Heart left ventricle (tissue), 16 donors: ENCODE data around the gene MAP1LC3B2. TPM values are rescaled to one million over a fixed set of nuclear protein-coding genes. Genes with fewer than 3 reads are reported as not detected.

Experiments used
- ATAC-seq, 4 donors: fragments of 200-7000 bp; cut with Tn5 transposase; one replicate each; pipeline ENCODE4 v1.9.1; 2020 to 2022; ENCODE audit warnings: moderate library complexity in 4 of 4, mild to moderate bottlenecking in 3 of 4, moderate number of reproducible peaks in 1 of 4
- DNase-seq, 5 donors: peaks; one replicate each; pipeline ENCODE4 v3.0.0-alpha.2; 2020
- H3K27ac ChIP-seq, 12 donors: fragments of 200-600 bp; sonication (generic) in 4 of 12; one replicate each; pipeline versions ENCODE4 v1.5.0 to v1.8.0; 2016 to 2022; ENCODE audit warnings: mild to moderate bottlenecking in 2 of 12
- H3K27me3 ChIP-seq, 9 donors: fragments of 200-600 bp; sonication (generic) in 2 of 9; one replicate each; pipeline versions ENCODE4 v1.5.1 to v1.8.0; 2016 to 2022; ENCODE audit warnings: mild to moderate bottlenecking in 3 of 9
- H3K36me3 ChIP-seq, 9 donors: fragments of 200-600 bp; sonication (generic) in 2 of 9; one replicate each; pipeline versions ENCODE4 v1.5.0 to v1.8.0; 2018 to 2022; ENCODE audit warnings: mild to moderate bottlenecking in 2 of 9
- H3K4me1 ChIP-seq, 12 donors: fragments of 200-600 bp; sonication (generic) in 4 of 12; one replicate each; pipeline versions ENCODE4 v1.5.0 to v1.8.0; 2016 to 2022; ENCODE audit warnings: mild to moderate bottlenecking in 3 of 12
- H3K4me3 ChIP-seq, 12 donors: fragments of 200-600 bp; sonication (generic) in 4 of 12; one replicate each; pipeline versions ENCODE4 v1.5.0 to v1.8.0; 2017 to 2022; ENCODE audit warnings: mild to moderate bottlenecking in 9 of 12, moderate library complexity in 4 of 12
- H3K9me3 ChIP-seq, 12 donors: fragments of 200-600 bp; sonication (generic) in 4 of 12; one replicate each; pipeline versions ENCODE4 v1.5.0 to v1.8.0; 2016 to 2022; ENCODE audit warnings: mild to moderate bottlenecking in 1 of 12
- POLR2A ChIP-seq, 2 donors: fragments of 450-650 bp; IDR thresholded peaks; one replicate each; pipeline ENCODE4 v1.6.1; 2017; ENCODE audit warnings: antibody characterized with exemption in 2 of 2, mild to moderate bottlenecking in 2 of 2, moderate library complexity in 2 of 2
- WGBS, 4 donors: extraction: QIAGEN DNeasy Blood & Tissue Kit in 2 of 4; methylation state at CpG; one replicate each; pipeline versions ENCODE4 v1.1.5 to v1.1.7; 2013 to 2018; 5-methylcytosine and 5-hydroxymethylcytosine counted together
- intact Hi-C, 10 donors: fragments of 100-400 bp; cut with DNase I; formaldehyde crosslinking; loops; one replicate each; pipeline versions ENCODE4 v1.11.1 to v1.14.2; 2022
- polyA plus RNA-seq, 2 donors: library from polyadenylated mRNA; stranded (reverse); fragments of 200-250 nt; gene quantifications; one replicate each; pipeline ENCODE4 v1.2.3, GENCODE V29; 2013
- total RNA-seq, 9 donors: library from RNA; depleted of rRNA in 2 of 9; stranded (reverse); fragments of >200 nt in 2 of 9; fragmentation: NEBNext Ultra II Directional in 3 of 9; extraction: Animal tissue kit (Norgen Biotek cat#: 25700) in 3 of 9; gene quantifications; one replicate each; pipeline versions ENCODE4 v1.1.0 to v1.2.4, GENCODE V29; 2016 to 2023
- TF ChIP-seq, protein P1 (sequence below), 12 donors: fragments of 200-600 bp; sonication (generic) in 4 of 12; IDR thresholded peaks; one replicate each; pipeline versions ENCODE4 v1.5.0 to v1.8.0; 2018 to 2022; ENCODE audit warnings: antibody characterized with exemption in 12 of 12, mild to moderate bottlenecking in 5 of 12
- donor health status: ischemic (EF 13 %, LVEDD 7.1; RV severe dilation, severe dysfunction).
- donor health status: healthy with polysubstance abuse.
- donor health status: DM: no; HTN: yes; CAD: no.
- donor health status: DM: no; HTN: no; CAD: no.
- donor health status: ischemic (EF 25% LVEDD 6.9; RV normal size, moderate dysfunction).
- donor health status: ischemic (EF 25% LVEDD 5.7; RV mildly dilated, moderate dysfunction).
- donor health status: healthy.
- donor health status: DM: yes; HTN: yes; CAD: no.
- donor health status: ischemic (EF 35%, LVEDD 5.7; RV mildly dilated, moderate dysfunction).
- donor health status: nonischemic (EF 11% LVEDD 7.7; RV severe dilation, severe dysfunction).
- donor health status: DM: yes; HTN: yes; CAD: no.
- donor health status: PGD.
- donor health status: ischemic (EF 29% LVEDD 5.4; RV normal size, mild dysfunction).
- donor health status: nonischemic (EF 23%, LVEDD 6.1; RV moderate dilation, normal function).

The MAP1LC3B2 gene
- total and polyA plus RNA-seq, 11 donors, result 0.91 to 5.4 (median 2.3) TPM

GRCh38 chr12:116609319-116610114 lies 50.3 kb downstream of the MAP1LC3B2 start:
- DNase-seq (no peak), ATAC-seq (peak in 1 of 4 donors; percentile 10)
- Histone ChIP-seq H3K27me3 (peaks cover 0 to 2% (median 0%) of the 10 kb centered on the region in 9 donors), H3K27ac (peak overlapping the region in 7 of 12 donors; percentile 5 to 44 (median 21)), H3K4me3 (no peak overlapping the region), H3K4me1 (peaks cover 0 to 27% (median 12%) of the 10 kb centered on the region in 12 donors), H3K9me3 (no peaks in the 10 kb centered on the region), H3K36me3 (no peaks in the 10 kb centered on the region)
- no peak for TF ChIP-seq POLR2A (IDR thresholded peaks at IDR 0.05)
- TF ChIP-seq, protein P1, sequence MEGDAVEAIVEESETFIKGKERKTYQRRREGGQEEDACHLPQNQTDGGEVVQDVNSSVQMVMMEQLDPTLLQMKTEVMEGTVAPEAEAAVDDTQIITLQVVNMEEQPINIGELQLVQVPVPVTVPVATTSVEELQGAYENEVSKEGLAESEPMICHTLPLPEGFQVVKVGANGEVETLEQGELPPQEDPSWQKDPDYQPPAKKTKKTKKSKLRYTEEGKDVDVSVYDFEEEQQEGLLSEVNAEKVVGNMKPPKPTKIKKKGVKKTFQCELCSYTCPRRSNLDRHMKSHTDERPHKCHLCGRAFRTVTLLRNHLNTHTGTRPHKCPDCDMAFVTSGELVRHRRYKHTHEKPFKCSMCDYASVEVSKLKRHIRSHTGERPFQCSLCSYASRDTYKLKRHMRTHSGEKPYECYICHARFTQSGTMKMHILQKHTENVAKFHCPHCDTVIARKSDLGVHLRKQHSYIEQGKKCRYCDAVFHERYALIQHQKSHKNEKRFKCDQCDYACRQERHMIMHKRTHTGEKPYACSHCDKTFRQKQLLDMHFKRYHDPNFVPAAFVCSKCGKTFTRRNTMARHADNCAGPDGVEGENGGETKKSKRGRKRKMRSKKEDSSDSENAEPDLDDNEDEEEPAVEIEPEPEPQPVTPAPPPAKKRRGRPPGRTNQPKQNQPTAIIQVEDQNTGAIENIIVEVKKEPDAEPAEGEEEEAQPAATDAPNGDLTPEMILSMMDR (IDR thresholded peaks at IDR 0.05), result peak in 8 of 12 donors; percentile 18 to 44 (median 32)
- WGBS, 4 donors, result 70 to 77% (median 76%) methylated on average over 8 of the region's 8 CpGs
- intact Hi-C loops, result loop anchor here in 6 of 10 donors (10.0 kb wide), 5 partner anchors 75 to 475 kb away; no protein-coding TSS in a partner anchor

DNA sequence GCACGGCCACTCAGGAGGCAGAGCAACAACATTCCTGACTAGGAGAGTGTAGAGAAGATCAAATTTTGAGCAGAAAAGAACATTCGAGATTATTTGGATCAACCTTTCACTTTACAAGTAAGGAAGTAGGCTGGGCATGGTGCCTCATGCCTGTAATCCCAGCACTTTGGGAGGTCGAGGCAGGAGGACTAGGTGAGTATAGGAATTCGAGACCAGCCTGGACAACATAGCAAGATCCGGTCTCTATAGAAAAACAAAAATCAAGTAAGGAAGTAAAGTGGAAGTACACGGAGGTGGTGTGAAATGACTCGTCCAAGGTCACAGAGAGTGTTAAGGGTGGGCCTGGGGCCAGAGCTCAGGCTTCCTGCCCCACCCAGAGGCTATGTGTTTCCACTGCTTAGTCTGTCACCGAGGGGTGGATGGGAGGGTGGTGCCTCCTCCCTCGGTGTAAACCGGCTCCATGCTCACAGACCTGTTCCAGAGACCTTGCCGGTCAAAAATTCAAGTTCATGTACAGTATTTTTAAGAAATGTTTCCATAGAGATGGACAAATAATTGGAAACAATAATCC lies 51.9 kb downstream of the MAP1LC3B2 start:
- Histone ChIP-seq H3K27me3 (no peaks in the 10 kb centered on the region), H3K4me1 (peaks cover 0 to 25% (median 12%) of the 10 kb centered on the region in 12 donors), H3K9me3 (no peaks in the 10 kb centered on the region), H3K27ac (peak overlapping the region in 1 of 12 donors; percentile 28), H3K36me3 (no peaks in the 10 kb centered on the region), H3K4me3 (no peak overlapping the region)
- TF ChIP-seq, protein P1 (IDR thresholded peaks at IDR 0.05), result no peak
- no peak for TF ChIP-seq POLR2A (IDR thresholded peaks at IDR 0.05)
- ATAC-seq, result peak in 3 of 4 donors; percentile 79 to 93 (median 81)
- WGBS, 4 donors, result 59 to 67% (median 63%) methylated on average over 11 of the region's 11 CpGs
- intact Hi-C loops, result loop anchor here in 1 of 10 donors (10.0 kb wide), 1 partner anchor 74 kb away; no protein-coding TSS in a partner anchor
- peak in 2 of 5 donors; percentile 32 to 49 for DNase-seq

DNA sequence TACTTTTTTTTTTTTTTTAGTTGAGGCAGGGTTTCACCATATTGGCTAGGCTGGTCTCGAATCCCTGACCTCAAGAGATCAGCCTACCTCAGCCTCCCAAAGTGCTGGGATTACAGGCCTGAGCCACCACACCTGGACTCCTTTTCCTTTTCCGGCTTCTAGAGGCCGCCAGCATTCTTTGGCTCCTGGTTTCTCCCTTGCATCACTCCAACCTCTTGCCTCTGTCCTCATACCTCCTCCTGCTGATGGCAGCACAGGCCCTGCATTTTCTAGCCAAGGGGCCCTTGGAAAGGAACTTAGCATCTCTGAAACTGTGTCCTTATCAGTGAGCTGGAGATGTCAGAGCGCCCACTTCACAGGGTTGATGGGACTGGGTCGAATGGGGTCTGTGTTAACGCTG lies 53.3 kb downstream of the MAP1LC3B2 start:
- DNase-seq (no peak), ATAC-seq (no peak)
- Histone ChIP-seq H3K27ac (no peak overlapping the region), H3K36me3 (no peaks in the 10 kb centered on the region), H3K4me3 (no peak overlapping the region), H3K4me1 (peaks cover 0 to 25% (median 12%) of the 10 kb centered on the region in 12 donors), H3K9me3 (no peaks in the 10 kb centered on the region), H3K27me3 (no peaks in the 10 kb centered on the region)
- intact Hi-C loops, result loop anchor here in 1 of 10 donors (10.0 kb wide), 1 partner anchor 72 kb away; no protein-coding TSS in a partner anchor
- no peak for TF ChIP-seq POLR2A (IDR thresholded peaks at IDR 0.05)
- TF ChIP-seq, protein P1 (IDR thresholded peaks at IDR 0.05), result no peak
- 78 to 95% (median 82%) methylated on average over 6 of the region's 6 CpGs for WGBS, 4 donors

GRCh38 chr12:116613256-116613655 lies 54.1 kb downstream of the MAP1LC3B2 start:
- Histone ChIP-seq H3K4me3 (no peak overlapping the region), H3K27ac (no peak overlapping the region), H3K4me1 (peaks cover 0 to 25% (median 12%) of the 10 kb centered on the region in 12 donors), H3K36me3 (no peaks in the 10 kb centered on the region), H3K27me3 (no peaks in the 10 kb centered on the region), H3K9me3 (peaks cover 0 to 3% (median 0%) of the 10 kb centered on the region in 12 donors)
- WGBS, 4 donors, result 75 to 83% (median 79%) methylated on average over 8 of the region's 8 CpGs
- TF ChIP-seq, protein P1 (IDR thresholded peaks at IDR 0.05), result no peak
- no peak for TF ChIP-seq POLR2A (IDR thresholded peaks at IDR 0.05)
- intact Hi-C loops, result loop anchor here in 1 of 10 donors (10.0 kb wide), 1 partner anchor 72 kb away; no protein-coding TSS in a partner anchor
- ATAC-seq (no peak), DNase-seq (no peak)
